H54 (cell line): ENCODE results near the gene RAB19.
A peak's percentile ranks its signal among the peaks of the same experiment; 100 is the strongest.
"Not testable (repeated sequence)": the region's sequence is repeated elsewhere in the genome, so short reads cannot be mapped to it uniquely, and the experiment has no call there.

Source experiments
- DNase-seq: peaks from one replicate; pipeline ENCODE4 v3.0.0; 2011; ENCODE audit warnings: low spot score, mixed read lengths; ENCODE audit not compliant: insufficient read length
- FAIRE-seq: peaks from 3 replicates; lab custom pipeline; 2011; peaks lifted over from hg19 to GRCh38; lab: Jason Lieb, UNC
- POLR2A ChIP-seq: IDR thresholded peaks from 2 replicates; pipeline ENCODE4 v1.6.1; 2011; ENCODE audit warnings: low read depth, mild to moderate bottlenecking, low read length

The RAB19 gene

DNA sequence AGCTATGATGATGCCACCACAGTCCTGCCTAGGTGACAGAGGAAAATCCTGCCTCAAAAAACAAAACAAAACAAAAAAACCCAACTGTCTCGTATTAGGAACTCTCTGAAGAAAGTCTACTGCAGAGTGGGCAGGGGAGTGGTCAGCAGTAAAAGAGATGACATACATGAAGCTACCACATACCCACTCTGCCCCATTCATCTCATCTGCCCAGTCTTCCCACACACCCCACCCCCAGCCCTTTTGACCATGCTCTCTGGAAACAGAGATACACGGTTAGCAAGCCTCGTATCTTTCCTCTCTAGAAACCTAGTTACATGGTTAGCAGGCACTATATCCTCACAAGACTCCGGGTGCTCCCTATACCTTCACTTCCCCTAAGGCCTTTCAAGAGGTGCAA, 13.8 kb upstream of the RAB19 start:
- TF ChIP-seq POLR2A, result no peak
- DNase-seq (no peak), FAIRE-seq (no peak)

DNA sequence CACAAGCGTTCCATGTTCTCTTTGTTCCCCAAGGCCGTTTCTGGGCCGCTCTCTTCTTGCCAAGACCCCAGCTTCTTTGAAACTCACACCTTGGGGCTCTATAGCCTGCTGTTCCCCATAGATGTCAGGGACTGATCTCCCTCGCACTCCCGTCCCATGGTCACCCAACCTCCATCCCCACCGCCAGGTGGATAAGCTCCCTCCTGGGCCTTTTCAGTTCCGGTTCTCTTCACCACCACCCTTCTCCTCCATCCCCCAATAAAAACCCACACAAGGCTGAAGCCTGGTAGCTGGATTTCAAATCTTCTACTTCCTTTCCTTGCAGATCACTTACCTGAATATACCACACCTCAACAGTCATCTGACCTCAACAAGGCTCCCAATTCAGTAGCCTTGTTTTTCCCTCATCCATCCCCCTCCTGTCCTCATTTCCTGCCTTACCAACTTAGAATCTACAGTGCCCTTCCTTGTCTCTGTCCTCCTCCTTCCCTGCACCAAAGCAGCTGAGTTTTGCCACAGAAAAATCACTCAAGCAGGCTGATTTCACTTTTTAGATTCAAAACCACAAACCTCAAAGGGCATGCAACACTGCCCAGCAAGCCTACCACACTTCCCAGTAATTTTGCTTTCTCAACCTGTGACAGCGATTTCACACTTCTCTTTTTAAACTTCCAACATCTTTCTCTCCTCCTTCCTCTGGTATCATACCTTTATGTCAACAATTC, 13.2 kb upstream of the RAB19 start:
- DNase-seq, result no peak
- no peak for TF ChIP-seq POLR2A
- FAIRE-seq, result no peak

DNA sequence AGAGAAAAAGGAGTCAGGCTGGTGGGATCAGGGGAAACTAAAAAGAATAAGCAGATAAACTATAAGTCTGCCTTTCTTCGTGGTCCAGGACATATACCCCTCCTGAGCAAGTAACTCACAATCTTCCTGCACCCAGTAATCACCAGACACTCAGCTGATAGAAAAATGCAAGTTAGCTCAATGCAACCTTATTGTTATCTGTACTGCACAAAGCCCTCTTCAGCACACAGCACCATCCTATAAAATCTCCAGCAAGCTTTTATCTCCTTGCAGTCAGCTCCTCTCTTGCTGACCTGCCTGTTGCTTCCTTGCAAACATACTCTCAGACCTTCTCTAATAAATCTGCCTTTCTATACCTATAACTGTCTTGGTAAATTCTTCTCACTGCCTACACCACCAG, 12.2 kb upstream of the RAB19 start:
- DNase-seq (no peak), FAIRE-seq (no peak)
- TF ChIP-seq POLR2A, result no peak

DNA sequence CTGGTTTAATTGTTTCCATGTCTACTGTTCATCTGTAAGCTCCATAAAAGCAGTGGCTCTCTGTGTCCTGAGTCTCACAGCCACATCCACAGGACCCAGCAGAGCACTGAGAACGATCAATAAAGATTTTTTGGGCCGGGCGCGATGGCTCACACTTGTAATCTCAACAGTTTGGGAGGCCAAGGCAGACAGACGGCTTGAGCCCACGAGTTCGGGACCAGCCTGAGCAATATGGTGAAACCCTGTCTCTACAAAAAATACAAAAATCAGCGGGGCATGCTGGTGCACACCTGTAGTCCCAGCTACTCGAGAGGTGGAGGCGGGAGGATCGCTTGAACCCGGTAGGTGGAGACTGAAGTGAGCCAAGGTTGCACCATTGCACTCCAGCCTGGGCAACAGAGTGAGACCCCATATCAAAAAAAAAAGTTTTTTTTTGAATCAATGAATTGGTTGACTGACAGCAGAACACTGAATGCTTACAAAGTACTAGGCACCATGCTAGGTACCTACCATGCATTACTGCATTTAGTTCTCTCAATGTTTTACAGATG, 10.0 kb upstream of the RAB19 start:
- FAIRE-seq, result no peak

DNA sequence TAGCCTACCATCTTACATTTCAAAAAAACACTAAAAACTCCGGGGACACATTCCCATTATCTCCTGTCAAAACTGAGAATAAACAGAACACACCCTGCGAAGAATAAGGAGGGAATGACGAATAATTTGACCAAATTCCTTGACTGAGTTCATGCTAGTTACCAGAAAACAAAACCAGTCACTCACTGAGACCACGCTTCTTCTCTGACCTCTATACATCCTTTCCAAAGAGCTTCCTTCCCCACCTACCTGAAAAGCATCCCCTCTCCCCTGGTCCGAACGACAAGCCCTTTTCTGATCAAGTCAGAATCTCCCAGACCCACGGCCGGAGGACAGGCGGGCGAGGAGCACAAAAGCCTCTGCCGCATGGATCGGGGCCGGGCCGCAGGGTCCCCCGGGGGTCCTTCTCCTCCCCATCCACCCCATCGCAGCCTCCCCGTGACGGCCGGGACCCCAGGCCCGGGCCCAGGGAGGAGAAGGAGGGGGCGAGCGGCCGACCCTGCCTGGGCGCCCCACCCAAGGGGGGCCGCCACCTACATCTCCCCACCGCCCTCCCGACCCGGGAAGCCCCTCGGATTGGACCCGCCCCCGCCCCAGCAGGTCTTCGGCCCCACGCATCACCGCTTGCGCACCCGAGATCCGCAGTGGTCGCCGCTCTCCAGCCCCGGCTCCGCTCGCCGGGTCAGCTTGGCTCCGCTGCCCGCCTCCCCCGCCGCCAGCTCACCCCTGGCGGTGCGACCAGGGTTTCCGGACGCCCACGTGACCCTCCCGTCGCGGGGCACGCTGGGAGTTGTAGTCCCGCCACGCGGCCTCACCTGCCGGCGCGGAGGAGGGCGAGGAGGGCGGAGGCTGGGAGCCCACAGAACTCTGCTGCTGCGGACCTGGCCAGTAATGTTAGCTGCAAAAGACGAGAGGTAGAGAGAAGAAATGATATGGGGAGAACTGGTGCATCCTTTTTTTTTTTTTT, 5.8 kb upstream of the RAB19 start, which contains the start of gene SLC37A3:
SLC37A3 (minus strand) TSS at position 747 of the 967 bp plus-strand sequence. CDS start 16,004 bp downstream, outside the sequence.
- DNase-seq (peak; percentile 87), FAIRE-seq (no peak)
- TF ChIP-seq POLR2A, result peak; percentile 94

More for the DNA sequence above, 10.0 kb upstream of the RAB19 start:
- TF ChIP-seq POLR2A, result no peak
- DNase-seq, result no peak

DNA sequence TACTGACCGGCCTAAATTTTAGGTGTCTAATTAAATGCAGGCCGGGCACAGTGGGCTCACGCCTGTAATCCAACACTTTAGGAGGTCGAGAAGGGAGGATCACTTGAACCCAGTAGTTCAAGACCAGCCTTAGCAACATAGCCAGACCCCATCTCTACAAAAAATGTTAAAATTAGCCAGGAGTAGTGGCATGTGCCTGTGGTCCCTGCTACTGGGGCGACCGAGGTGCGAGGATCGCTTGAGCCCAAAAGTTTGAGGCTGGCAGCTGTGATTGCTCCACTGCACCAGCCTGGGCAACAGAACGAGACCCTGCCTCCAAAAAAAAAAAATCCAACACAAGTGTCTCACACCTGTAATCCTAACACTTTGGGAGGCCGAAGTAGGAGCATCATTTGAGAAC, 5.0 kb upstream of the RAB19 start:
- no peak for FAIRE-seq
- DNase-seq, result no peak
- TF ChIP-seq POLR2A, result no peak

DNA sequence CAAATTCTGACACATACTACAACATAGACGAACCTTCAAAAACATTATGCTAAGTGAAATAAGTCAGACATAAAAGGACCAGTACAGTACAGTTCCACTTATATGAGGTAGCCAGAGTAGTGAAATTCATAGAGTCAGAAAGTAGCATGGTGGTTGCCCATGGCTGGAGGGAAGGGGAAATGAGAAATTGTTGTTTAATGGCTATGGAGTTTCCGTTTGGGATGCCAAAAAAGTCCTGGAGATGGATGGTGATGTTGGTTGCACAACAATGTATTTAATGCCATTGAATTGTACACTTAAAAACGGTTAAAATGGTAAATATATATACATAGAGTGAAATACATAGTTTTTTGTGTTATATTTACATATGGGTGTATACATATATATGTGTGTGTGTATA, 3.5 kb upstream of the RAB19 start:
- FAIRE-seq, result no peak

DNA sequence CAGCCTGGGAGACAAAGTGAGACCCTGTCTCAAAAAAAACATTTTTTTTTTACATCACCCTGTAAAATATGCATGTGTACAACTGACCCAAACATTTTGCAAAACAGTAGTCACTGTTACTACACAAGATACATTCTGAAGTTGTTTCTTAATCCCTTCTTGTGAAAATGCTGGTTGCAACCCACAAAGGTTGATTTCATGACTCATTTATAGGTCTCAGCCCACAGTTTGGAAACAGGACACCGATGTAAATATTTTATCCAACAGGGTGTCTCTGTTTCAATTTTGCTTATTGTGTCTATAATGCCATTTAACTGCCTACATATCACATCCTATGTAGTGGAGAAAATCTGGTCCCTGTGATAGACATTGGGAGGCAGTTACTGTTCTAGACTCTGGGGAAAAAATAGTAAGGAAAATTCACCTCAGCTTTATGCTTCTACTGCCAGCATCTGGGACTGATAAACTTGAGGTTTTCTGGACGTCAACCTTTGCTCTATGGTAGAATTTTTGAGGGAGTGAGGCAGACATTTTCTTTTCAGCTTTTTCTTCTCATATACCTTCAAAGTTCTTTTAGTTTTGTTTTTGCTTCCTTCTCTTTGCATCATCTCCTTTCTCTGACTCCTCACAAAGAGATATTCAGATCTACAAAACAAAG, 1.6 kb upstream of the RAB19 start:
- TF ChIP-seq POLR2A, result no peak
- FAIRE-seq, result no peak
- no peak for DNase-seq

More for the DNA sequence above, 3.5 kb upstream of the RAB19 start:
- no peak for DNase-seq
- TF ChIP-seq POLR2A, result no peak

DNA sequence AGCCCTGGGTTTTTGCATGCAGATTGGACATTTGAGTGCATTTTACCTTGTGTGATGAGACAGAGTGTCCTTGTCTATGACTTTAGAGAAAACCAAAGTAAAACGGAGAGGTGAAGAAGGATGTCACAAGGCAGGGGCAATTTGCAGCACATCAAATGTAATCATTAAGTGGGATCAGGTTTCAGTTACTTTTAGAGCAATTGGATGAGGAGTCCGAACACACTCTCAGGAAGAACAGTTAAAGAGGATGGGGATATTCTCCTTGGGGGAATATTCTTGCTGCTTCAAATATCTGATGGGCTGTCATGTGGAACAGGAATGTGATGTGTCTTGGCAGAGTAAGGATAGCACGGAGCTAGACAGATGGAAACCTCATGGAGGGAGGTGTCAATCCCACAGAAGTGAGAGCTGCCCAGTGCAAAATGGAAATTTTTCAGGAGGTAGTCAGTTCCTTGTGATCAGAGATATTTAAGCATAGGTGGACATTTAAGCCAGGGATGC, 757 bp downstream of the RAB19 start:
- FAIRE-seq, result no peak
- TF ChIP-seq POLR2A, result no peak
- DNase-seq, result no peak

DNA sequence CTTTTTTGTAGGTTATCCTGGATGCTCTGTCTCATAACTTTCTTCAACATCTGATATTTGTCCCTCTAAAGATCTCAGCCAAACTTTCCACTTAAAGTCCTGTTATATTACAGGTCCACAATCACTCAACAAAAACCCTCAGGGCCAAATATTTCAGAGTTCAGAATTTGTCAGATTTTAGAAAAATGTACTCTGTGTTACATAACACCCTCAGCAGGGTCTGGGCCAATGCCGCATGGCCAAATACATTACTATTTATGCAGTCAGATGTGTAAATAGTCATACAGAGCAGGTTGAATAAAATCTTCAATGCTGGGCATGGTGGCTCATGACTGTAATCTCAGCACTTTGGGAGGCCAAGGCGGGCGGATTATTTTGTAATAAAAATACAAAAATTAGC, 11.5 kb downstream of the RAB19 start:
- FAIRE-seq, result no peak
- no peak for TF ChIP-seq POLR2A
- no peak for DNase-seq

DNA sequence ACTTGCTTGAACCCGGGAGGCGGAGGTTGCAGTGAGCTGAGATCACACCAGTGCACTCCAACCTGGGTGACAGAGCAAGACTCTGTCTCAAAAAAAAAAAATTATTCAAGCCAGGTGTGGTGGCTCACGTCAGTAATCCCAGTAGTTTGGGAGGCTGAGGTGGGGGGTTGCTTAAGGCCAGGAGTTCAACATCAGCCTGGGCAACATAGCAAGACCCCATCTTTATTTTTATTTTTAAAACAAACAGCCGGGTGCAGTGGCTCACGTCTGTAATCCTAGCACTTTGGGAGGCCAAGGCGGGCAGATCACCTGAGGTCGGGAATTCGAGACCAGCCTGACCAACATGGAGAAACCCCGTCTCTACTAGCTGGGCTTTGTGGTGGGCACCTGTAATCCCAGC, 12.0 kb downstream of the RAB19 start:
- FAIRE-seq, result not testable (repeated sequence)

DNA sequence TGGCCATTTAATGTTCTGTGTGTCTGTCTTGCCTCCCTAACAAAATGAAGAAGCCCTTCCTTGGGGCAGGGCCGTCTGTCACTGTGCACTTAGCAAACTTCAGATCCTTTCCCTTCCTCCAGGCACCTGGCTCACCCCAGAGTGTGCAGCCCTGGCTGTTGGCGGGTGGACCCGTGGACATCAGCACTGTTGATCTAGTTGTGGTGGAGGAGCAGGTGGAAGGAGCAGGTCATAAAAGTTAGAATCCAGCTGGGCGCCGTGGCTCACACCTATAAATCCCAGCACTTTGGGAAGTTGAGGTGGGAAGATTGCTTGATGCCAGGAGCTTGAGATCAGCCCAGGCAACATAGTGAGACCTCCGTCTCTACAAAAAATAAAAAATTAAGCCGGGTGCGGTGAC, 12.7 kb downstream of the RAB19 start:
- no peak for TF ChIP-seq POLR2A
- DNase-seq (no peak), FAIRE-seq (no peak)

More for the DNA sequence above, 12.0 kb downstream of the RAB19 start:
- not testable (repeated sequence) for DNase-seq

DNA sequence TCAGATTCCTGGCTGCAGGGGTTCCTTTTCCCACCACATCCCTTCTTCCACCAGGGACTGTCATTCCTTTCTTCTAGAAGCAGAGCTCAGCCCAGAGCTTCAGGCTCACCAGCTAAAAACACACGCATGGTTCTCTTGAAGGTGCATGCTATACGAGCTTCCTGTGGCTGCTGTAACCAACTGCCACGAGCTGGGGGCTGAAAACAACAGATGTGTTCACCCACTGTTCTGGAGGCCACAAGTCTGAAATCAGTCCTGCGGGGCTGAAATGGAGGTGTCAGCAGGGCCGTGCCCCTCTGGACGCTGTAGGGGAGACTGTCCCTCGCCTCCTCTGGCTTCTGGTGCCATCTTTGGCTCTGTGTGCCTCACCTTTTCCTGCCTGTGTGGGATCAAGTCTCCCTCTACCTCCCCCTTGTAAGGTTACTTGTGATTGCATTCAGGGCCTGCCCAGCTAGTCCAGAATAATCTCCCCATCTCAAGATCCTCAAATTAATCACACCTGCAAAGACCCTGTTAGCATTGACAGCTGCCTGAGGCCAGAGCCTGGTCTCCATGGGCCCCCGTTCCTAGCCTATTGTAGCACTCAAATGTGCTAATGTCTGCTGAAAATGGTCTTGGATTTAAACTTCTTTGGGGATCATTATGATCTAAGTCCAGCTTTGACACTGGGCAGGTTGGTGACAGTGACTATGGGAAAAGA, 13.7 kb downstream of the RAB19 start:
- DNase-seq, result no peak
- FAIRE-seq, result no peak
- no peak for TF ChIP-seq POLR2A

DNA sequence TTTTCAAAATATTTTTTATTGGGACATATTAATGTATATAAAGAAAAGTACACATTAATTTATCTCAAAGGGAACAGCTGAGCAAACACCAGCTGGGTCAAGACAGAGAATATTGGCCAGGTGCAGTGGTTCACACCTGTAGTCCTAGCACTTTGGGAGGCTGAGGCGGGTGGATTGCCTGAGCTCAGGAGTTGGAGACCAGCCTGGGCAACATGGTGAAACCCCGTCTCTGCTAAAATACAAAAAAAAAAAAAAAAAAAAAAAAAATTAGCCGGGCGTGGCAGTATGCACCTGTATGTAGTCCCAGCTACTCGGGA, 14.3 kb downstream of the RAB19 start:
- not testable (repeated sequence) for DNase-seq, FAIRE-seq
